Measurements from ENCODE around the gene VPS26C. TPM values are rescaled to one million over a fixed set of nuclear protein-coding genes. Genes with fewer than 3 reads are reported as not detected.

Gene VPS26C
- total and polyA plus RNA-seq, 9 of the 15 experiments (the other 6 are each of a cell fraction or from before 2014, with no cell fraction given) = 32.8 to 48.7 (median 42.1) TPM

GRCh38 chr21:37186983-37187382, 80.2 kb downstream of the VPS26C start:
- intact Hi-C loops (cut with micrococcal nuclease) (loop anchor here (10.0 kb wide), 1 partner anchor 458 kb away; no protein-coding TSS in a partner anchor), in situ Hi-C loops (cut with MboI) (no loop called here)
- no peaks in the 10 kb centered on the region for H4K20me1 ChIP-seq (replicated peaks; ENCODE audit: control insufficient read depth, insufficient read depth, low read length)
- no peaks in the 10 kb centered on the region for H3K4me1 ChIP-seq (replicated peaks in 1 of 2; ENCODE audit: control insufficient read depth in 2 of 2, insufficient read depth in 2 of 2, low read length in 2 of 2)
- H2AFZ ChIP-seq (ENCODE audit: low read depth, low read length) = no peak overlapping the region
- CTCF ChIA-PET (ENCODE audit: low intra/inter-chr PET ratio) = no interaction called here
- DNase-seq (ENCODE audit: extremely low read depth in 1 of 4, low spot score in 3 of 4) (no peak), ATAC-seq (no peak), FAIRE-seq (no peak)
- no TSS peak for BruUV-seq (replicated peaks)
- H3K4me3 ChIP-seq = no peak overlapping the region
- TF ChIP-seq MEF2A (IDR thresholded peaks at IDR 0.05; ENCODE audit: control insufficient read depth, low read depth, low read length) (no peak), GTF2A2 (tag; IDR thresholded peaks at IDR 0.05) (no peak), PHTF2 (CRISPR knock-in tag; IDR thresholded peaks at IDR 0.05) (no peak), ZNF431 (CRISPR knock-in tag; IDR thresholded peaks at IDR 0.05) (no peak), SNIP1 (IDR thresholded peaks at IDR 0.05; ENCODE audit: low read depth) (no peak), GABPB2 (CRISPR knock-in tag; conservative IDR thresholded peaks at IDR 0.05) (no peak), FOXK1 (CRISPR knock-in tag; IDR thresholded peaks at IDR 0.05; ENCODE audit: borderline replicate concordance) (no peak), BRD9 (IDR thresholded peaks at IDR 0.05; ENCODE audit: low read depth, partially characterized antibody) (no peak), ZNF174 (CRISPR knock-in tag; IDR thresholded peaks at IDR 0.05) (no peak), ZC3H8 (IDR thresholded peaks at IDR 0.05) (no peak), PRDM10 (IDR thresholded peaks at IDR 0.05; ENCODE audit: partially characterized antibody) (no peak), RBM34 (IDR thresholded peaks at IDR 0.05; ENCODE audit: borderline replicate concordance, insufficient read depth, low read length) (no peak), BRCA1 (IDR thresholded peaks at IDR 0.05) (no peak), BRCA1 (CRISPR knock-in tag; IDR thresholded peaks at IDR 0.05) (no peak)
- no peaks in the 10 kb centered on the region for H3K27me3 ChIP-seq (ENCODE audit: control insufficient read depth in 2 of 2, insufficient read depth in 2 of 2, low read length in 2 of 2)
- H3K9me3 ChIP-seq (replicated peaks; ENCODE audit: control insufficient read depth, insufficient read depth, low read depth, low read length) = no peaks in the 10 kb centered on the region
- no peaks in the 10 kb centered on the region for H3K79me2 ChIP-seq (ENCODE audit: control insufficient read depth, insufficient read depth, low read length)
- H3K36me3 ChIP-seq (ENCODE audit: control insufficient read depth, insufficient read depth, low read length) = peaks cover 63% of the 10 kb centered on the region
- H3K4me2 ChIP-seq (ENCODE audit: insufficient read depth, low read length) = no peak overlapping the region
- H3K9me1 ChIP-seq (ENCODE audit: control insufficient read depth, insufficient read depth, low read length) = no peaks in the 10 kb centered on the region
- 76% methylated on average over 2 of the region's 2 CpGs for WGBS (ENCODE audit: insufficient coverage, low coverage, missing lambda C conversion rate)
- H3K9ac ChIP-seq (ENCODE audit: insufficient read depth in 1 of 2, low read depth in 2 of 2, low read length in 2 of 2) = no peak overlapping the region
- POLR2A ChIA-PET = interaction anchor here (0.7 kb wide), 1 partner anchor 12 kb away, joined by 3 read pairs; no protein-coding TSS in a partner anchor
- no peak overlapping the region for H3K27ac ChIP-seq (ENCODE audit: extremely low read depth, low read depth, low read length)

All from K562 (cell line).